Activated T-cell treated with anti-CD3 and anti-CD28 coated beads for 4 hours (primary cell): ENCODE data around the gene FERMT2.

ENCODE experiments used
- DNase-seq: peaks from one replicate; pipeline ENCODE4 v3.0.0-alpha.2; 2020

The FERMT2 gene, protein sequence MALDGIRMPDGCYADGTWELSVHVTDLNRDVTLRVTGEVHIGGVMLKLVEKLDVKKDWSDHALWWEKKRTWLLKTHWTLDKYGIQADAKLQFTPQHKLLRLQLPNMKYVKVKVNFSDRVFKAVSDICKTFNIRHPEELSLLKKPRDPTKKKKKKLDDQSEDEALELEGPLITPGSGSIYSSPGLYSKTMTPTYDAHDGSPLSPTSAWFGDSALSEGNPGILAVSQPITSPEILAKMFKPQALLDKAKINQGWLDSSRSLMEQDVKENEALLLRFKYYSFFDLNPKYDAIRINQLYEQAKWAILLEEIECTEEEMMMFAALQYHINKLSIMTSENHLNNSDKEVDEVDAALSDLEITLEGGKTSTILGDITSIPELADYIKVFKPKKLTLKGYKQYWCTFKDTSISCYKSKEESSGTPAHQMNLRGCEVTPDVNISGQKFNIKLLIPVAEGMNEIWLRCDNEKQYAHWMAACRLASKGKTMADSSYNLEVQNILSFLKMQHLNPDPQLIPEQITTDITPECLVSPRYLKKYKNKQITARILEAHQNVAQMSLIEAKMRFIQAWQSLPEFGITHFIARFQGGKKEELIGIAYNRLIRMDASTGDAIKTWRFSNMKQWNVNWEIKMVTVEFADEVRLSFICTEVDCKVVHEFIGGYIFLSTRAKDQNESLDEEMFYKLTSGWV

DNA sequence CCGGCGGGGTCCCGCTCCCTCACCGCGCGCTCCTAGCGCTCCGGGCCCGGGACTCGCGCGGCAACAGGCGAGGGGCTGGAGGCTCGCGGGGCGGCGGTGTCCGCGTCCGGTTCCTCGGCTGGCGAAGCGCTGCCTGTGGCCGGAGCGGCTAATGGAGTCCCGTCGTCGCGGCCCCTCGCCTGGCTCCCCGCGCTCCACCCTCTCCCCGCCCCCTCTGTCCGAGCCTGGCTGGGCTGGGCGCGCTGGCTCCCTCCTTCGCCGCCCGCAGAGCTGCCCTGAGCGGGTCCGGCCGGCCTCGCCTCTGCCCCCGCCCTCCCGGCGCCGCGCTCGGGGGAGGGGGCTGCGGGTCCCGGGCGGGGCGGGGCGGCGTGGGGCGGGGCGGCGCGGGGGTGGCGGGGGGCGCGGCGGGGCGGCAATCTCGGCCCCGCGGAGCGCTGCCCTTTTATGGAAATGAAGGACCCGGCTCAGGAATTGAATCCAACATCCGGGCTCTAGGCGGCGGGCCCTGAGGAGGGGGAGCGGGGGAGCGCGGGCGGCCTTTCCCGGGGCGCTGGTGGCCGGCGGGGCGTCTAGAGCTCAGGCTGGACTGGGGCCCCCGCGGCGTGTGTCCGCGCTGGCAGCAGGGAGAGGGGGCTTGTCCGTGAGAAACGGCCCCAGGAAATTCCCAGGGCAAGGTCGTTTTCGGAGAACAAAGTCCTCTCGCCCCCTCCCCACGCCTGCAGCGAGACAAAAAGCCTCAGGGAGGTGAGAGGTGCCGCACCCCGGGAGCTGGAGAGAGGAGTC, at the start of gene FERMT2:
FERMT2 (minus strand) TSS at position 153 of the 783 bp plus-strand sequence. CDS start 482 bp downstream, outside the sequence.
- no peak for DNase-seq

DNA sequence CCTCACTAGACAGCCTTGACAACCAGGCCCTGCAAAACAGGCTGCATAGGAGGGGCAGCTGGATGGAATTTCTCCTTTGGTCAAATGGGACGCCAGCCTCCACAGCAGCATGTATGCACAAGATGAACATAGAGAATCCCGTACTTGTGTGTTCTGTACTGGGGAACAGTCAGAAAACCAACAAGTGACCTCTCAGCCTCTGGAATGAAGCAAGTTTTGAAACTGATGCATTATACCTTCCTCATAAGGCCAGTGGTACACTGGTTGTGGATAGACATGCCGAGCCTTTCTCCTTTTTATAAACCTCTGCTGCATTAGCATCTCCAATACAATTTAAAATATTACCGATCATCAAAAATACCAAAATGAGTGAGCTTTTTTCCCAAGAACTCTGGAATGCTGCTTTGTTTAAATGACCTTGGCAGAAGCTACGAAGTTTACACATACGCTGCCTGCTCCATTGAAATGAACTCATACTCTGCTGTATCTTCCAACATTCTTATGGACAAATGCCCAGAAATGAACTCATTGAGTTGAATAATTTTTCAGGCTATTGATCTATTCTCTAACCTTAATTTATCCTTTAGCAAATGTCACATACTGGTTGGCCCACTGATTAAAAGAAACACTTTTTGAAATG, 47.6 kb upstream of the FERMT2 start:
- DNase-seq = no peak

DNA sequence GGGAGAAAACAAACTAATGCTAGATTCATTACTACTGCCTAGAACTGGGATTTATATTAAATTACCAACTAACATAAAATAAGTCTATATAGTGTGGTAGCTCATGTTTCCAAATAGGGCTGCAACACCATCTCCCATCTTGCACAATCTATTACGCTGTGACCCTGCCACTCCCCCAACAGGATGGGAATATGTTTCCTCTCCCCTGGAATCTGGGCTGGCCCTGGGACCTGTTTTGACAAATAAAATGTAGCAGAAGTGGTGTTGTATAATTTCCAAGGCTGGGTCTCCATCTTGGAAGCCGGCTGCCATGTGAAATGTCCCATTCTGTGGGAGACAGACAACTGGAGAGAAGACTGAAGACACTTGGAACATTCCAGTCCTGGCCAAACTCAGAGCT, 45.6 kb upstream of the FERMT2 start:
- DNase-seq = no peak

DNA sequence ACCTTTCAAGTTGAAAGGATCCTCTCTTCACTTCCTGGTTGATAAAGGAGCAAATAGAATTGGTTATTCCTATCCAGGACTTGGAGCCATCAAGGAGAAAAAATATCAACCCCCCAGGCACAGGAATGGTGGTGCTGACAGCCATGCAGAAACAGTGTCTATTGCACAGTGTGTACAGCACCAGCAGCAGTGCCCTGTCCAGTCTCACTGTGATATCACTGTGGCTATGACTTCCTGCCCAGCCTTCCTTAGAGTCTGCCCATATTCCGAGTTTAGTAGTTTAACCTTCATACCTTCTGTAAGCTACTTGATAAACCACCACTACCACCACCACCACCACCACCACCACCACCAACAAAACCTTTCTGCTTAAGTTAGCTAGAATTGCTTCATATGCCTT, 45.1 kb upstream of the FERMT2 start:
- DNase-seq = no peak

DNA sequence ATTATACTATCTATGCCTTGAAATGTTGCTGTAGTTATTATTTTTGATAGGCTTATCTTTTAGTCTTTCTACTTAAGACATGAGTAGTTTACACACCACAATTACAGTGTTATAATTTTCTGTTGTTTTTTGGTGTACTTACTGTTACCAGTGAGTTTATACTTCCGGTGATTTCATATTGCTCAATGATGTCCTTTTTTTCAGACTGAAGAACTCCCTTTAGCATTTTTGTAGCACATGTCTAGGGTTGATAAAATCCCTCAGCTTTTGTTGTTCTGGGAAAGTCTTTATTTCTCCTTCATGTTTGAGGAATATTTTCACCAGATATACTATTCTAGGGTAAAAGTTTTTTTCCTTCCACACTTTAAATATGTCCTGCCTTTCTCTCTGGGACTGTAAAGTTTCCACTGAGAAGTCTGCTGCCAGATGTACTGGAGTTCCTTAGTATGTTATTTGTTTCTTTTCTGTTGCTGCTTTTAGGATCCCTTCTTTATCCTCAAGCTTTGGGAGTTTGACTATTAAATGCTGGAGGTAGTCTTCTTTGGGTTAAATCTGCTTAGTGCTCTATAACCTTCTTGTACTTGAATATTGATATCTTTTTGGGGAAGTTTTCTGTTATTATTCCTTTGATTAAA, 41.5 kb upstream of the FERMT2 start:
- no peak for DNase-seq

DNA sequence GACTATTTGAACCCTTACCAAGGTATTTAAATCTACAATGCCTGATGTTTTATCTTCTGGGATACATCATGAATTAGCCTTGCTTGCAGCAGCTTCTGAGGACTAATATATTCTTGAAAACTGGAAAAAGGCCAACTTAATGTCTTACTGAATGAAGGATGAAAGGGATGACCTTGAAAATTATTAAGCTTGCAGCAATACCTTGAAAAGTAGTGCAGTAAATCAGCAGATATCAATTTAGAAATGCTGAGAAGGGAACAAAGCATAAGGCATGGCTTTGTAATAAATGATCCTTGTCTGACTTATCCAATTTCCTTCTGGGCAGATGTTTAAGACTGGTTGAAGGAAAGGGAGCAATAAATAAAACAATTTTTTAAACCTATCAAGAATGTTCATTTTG, 37.3 kb upstream of the FERMT2 start:
- no peak for DNase-seq

DNA sequence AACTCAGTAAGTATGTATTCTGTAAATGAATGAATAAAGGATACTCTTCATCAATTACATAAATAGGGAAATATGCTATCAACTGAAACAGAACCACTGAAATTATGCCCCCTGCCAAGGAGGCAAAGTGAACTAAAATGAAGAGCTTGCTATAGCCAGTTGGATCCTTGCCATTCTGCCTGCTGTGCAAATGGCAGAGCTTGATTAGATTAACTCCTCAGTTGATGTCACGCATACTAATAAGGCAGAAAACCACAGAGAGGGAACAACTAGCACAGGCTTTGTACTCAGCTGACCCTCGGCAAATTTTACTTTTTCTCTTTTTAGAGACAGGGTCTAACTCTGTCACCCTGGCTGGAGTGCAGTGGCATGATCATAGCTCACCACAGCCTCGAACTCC, 36.7 kb upstream of the FERMT2 start:
- DNase-seq = no peak

DNA sequence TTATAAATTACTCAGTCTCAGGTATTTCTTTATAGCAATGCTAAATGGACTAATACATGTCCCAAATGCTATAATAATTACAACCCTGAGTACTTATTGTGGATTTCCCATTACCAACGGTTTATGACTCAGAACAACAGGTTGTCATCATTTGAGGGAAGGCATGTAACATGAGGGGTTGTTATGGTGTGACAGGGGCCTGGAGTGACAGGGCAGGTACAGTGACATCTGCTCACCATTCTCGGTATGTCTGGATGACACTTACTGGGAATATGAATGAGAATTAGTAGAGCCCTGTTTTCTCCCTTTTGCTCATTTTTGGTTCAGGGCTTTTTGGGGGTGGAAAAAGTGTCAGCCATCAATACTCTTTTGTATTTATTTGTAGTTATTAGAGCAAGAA, 36.2 kb upstream of the FERMT2 start:
- DNase-seq = no peak

DNA sequence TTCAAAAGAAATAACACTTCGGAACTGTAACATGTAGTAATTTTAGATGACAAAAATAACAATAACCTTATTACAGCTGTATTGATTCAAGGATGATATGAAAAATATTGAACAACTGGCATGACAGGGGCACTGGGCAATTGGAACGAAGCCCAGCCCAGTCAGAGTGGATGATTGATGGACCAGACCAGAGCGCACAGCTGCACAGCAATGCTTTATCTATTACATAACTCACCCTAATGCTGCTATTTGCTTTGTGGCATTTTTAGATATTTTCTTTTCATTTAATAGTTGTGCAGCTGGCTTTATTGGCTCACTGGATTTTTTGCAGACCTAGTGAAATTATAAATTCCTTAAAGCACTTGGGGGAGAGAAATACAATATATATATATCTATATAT, 26.9 kb upstream of the FERMT2 start:
- DNase-seq = no peak

DNA sequence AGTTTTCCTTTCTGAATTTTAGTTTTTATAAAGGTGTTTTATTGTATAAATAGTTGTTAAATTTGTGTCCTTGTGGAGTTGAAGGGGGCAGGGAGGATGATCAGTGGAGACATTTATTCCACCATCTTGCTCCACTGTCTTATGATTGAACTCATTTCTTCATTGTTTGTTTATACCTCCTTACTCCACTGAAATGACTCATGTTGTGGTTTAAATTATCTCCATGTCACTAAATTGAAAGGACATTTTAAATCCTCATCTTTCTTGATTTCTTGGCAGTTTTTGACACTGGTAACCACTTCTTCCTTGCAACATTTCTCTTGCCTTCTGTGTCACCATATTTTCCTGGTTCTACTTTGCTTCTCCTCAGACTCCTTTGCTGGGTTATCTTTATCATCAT, 23.6 kb upstream of the FERMT2 start:
- no peak for DNase-seq

DNA sequence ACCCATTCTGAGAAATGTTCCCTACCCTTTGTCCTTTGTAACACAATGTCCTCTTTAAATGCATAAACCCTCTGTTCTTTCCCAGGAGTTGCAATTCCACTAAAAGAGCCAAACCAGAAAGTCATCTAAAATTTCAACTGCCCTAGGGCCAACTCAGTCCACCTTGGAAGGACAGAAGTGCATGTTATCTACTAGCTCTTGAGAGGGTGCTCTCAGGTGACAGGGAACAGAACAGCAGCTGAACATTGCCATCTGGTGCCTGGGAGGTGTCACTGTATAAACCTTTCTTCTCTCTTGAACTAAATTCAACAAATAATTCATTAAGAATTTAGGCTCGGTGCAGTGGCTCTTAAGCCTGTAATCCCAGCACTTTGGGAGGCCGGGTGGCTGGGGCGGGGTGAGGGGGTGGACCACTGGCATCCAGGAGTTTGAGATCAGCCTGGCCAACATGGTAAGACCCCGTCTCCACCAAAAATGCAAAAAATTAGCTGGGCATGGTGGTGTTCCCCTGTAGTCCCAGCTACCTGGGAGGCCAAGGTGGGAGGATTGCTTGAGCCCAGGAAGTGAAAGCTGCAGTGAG, 10.3 kb upstream of the FERMT2 start:
- DNase-seq = peak; percentile 32

DNA sequence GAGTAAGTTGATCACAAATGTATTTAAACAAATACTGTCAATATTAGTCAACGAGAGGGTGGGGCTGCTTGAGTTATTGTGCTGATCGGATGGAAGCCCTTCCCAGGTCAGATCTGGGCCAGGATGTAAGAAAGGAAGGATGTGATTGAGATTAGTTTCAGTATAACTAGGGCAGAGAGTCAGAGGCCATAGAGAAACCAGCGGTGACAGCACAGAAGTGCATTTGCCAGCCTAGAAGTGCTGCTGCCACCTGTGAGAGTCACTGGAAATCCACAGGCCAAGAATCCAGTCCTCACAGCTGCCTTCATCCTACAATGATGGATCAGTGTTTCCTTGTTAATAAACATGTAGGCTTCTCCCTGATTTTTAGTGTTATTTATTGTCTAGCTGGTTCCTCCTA, 9.8 kb upstream of the FERMT2 start:
- DNase-seq = no peak

DNA sequence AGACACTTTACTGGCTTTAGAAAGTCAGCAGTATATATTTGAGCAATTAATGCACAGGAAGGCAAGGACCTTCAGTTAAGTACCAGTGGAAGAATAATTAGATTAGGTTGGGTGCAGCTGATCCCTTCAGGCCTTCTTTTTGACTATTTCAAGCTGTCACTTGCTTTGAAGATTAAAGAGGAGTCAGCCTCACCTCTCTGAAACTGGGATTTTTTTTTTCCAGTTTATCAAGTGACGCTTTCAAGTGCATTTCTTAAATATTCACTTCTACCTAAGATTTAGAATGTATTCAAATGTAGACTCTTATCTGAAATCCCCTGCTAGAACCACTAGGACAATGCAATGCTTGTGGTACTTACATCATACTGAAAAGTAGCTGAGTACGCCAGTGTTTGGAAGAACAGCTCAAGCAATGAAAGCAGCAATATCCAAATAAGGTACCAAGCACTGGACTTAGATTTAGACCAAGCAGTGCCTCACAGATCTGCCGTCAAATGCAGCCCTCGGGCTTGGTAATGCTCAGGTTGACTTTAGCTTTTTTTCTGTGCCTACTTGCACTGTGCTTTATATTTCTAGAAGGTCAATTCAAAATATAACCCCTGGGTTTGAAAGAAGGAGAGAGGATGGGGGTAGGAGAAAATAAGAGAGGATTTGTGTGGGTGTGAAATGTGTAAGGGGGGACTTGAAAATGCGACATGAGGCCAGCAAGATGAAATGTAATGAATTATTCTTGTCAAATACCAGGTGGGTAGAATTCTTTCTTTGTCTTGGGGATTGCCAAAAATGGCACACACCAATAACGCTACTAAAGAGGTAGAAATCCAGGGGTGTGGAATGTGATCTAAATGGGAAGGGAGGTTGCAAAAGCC, 3.7 kb upstream of the FERMT2 start:
- no peak for DNase-seq

DNA sequence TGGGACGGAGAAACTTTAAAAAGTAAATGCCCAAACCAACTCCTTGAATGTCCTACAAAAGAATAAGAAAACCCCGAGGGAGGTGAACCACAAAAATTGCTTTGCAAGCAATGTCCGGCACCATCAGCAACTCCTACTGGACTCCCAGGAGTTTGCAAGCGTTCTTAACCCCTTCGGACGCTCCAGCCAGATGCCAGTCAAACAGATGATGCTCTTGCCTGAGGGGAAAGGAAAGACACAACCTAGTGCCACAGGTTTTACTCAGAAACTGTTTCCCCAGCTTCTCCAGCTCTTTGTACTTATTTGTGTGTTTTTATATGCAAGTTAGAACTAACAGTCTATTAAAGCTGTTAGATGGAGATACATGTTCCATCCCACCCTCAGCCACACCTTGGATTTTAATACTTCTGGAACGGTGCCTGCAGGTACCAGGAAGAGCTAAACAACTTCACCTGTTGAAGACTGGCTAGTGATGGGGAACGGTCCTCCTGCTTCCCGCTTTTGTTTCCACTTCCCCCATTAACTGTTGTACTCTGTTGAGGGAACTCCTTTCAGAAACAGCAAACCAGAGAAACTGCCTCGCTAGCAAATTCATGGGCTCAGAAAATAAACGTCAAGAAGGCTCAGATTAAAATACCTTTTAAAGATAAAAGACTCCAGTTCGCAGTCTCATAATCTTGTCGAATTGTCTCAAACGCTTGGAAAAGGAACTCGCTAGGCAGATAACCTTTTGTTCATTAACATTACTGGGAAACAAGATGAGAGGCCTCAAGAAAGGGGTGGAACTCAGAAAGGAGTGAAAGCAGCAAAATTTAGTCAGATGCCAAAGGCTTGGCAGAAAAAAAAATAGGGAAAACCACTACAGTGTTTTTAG, 1.1 kb upstream of the FERMT2 start:
- no peak for DNase-seq

DNA sequence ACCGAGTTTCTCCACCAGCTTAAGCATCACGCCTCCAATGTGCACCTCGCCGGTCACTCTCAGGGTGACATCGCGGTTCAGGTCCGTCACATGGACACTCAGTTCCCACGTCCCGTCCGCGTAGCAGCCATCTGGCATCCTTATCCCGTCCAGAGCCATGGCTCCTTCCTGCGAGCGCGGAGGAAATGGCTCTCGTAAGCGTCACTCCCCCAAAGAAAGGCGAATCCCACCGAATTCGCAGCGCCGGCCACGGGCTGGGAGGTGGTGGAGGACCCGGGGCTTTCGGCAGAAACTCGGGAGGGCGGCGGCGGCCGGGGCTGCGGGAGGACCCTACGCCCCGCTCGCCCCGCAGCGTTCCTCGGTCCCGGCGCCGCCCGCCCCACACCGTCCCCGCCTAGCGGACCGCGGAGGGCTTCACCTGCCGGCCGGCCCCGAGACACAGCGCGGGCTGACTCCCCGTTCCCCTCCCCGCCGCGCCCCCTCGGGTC, 396 bp downstream of the FERMT2 start:
- no peak for DNase-seq

DNA sequence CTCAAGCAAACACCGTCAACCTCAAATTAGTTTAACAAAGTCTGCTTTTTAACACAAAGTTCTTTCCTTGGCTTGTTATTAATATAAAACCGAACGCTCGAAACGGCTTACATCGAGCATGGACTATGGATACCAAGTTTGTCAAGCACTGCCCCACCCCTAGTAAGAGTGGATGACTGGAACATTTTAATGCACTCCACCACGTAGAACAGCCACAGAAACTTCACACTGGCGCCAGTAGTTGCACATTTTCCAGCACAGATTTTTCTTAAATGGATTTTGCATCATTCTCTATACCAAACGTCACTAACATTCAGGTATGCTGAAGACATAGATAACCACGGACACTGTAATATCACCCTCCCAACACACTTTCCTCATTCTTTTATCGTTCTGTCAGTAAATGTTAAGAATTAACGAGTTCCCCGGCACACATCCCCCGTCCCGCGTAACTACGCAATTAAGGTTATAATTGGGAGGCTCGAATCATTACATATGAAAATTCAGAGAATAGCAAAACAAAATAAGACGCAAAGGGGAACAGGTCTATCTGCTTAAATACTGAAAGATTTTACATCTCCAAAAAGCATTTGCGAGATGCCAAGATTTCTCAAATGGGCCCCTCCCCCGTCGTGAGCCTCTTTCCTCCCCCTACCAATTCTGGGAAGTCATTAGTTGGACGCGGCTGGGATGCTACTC, 990 bp downstream of the FERMT2 start:
- no peak for DNase-seq

DNA sequence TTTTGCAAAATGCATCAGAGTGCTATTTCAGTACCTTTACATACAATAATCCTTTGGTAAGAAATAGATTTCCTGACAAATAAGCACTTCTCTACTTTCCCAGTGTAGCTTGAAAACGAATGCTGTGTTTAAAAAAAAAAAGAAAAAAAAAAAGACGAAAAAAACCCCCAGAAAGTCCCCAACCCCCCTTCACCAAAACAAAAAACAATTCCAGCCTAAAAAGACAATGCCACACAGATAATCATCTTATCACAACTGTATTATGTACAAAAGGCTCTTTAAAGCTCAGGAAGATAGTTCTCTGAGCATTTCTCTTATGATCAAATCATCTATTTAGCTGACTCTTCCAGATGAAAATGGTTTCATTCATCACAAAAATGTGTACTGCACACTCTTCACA, 1.6 kb downstream of the FERMT2 start:
- no peak for DNase-seq

DNA sequence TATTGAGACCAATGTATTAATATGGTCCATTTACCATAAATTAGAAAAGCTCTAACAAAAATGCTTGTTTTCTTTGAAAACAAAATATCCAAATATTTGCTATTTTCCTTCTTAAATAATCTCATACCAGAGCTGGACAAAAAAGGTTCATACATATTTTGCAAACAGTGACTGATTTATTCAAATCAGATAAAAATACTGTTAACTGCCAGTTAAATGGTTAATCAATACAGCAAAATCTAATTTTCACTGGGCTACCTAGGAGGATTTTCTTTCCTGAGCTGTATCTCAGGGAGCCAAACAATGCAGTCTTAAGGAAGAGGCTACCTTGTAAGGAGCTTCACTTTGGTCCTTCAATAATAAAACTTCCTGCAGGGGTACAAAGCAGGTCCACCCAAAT, 2.0 kb downstream of the FERMT2 start:
- no peak for DNase-seq

DNA sequence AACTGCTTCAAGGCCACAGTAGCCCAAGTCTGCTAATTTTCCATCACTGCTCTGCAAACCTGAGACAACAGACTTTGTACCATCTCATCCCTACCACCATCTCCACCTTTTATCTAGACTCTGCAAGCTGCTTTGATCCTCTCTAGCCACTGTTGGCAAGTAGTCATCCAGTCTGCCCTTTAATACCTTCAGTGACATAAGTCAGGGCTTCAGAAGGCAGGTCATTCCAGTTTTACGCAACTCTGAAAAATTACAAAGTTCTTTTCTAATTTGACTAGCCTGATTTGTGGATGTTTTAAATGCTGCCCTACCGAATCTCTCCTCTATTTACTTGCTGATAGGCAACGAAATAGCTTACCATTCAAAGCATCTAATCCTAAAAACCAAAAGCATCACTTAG, 2.8 kb downstream of the FERMT2 start:
- DNase-seq = no peak

DNA sequence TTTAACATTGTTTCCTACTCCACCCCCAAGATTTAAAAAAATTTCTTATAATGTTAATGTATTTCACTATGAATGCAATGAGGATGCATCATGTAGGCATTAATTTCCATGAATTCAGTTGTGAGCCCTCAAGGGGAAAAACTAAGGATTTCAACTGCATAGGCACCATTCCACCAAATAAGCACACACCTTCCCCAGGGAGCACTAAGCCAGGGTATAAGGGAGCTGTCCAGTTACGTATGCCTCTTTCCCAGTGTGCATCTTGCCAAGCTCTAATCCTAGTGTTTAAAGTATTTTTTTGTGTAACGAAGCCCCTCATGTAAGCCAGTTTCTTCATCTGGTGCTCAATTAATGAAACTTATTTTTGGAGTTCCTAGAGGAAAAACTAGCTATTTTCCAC, 6.6 kb downstream of the FERMT2 start:
- no peak for DNase-seq
